GM21786 (cell line): ENCODE data around the gene HDAC9.
"Not testable (repeated sequence)": the region's sequence is repeated elsewhere in the genome, so short reads cannot be mapped to it uniquely, and the experiment has no call there.

Experiments
- ATAC-seq: cut with Tn5 transposase; IDR thresholded peaks from one replicate; pipeline ENCODE4 v1.9.1; 2021; ENCODE audit not compliant: unreplicated experiment

Gene HDAC9

DNA sequence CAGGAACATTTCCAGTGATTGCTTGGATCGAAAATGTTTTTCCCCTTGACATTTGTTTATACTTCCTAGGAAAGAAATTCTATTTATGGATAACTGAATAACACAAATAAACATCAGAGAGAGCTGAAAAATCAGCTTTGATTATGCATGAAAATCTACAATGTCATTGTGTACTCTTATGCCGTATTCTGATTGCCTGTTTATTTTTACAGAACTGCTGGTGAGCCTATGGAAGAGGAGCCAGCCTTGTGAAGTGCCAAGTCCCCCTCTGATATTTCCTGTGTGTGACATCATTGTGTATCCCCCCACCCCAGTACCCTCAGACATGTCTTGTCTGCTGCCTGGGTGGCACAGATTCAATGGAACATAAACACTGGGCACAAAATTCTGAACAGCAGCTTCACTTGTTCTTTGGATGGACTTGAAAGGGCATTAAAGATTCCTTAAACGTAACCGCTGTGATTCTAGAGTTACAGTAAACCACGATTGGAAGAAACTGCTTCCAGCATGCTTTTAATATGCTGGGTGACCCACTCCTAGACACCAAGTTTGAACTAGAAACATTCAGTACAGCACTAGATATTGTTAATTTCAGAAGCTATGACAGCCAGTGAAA lies 500.4 kb downstream of the HDAC9 start:
- no peak for ATAC-seq

DNA sequence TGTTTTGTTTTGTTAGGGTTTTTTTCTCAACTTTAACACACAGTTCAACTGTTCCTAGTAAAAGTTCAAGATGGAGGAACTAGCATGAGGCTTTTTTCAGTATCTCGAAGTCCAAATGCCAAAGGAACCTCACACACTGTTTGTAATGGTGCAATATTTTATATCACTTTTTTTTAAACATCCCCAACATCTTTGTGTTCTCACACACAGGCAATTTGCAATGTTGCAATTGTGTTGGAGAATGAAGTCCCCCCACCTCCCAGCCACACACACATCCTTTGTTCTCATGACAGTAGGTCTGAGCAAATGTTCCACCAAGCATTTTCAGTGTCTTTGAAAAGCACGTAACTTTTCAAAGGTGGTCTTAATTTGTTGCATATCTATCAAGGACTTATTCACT lies 501.0 kb downstream of the HDAC9 start:
- ATAC-seq, result no peak

DNA sequence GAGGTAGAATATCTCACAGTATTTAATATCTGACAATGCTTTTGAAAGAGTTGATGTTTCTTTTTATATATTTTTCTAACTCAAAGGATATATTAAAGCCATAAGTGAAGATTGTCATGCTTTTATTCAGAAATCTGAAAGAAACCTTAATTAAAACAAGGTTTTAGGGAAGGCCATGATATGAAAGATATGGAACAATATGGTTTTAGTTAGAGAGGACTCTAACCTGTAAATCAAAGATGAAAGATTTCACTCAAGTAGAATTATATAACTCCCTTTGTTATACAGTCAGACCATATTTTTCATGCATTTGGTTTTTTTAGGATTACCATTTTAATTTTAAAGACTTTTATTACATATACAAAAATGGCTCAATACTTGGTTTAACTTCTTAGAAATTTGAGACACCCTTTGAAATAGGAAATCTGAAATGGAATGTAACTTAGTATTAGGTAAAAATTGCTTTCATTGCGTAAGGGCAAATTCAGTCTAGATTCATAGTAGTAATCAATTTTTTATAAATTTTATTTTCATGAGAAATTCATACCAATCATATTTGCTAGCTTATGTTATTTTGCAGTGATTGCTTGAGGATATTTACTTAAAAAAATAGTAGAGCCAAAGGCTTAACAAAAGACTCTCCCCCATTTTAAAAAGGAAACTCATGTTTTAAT lies 502.1 kb downstream of the HDAC9 start:
- ATAC-seq, result no peak

DNA sequence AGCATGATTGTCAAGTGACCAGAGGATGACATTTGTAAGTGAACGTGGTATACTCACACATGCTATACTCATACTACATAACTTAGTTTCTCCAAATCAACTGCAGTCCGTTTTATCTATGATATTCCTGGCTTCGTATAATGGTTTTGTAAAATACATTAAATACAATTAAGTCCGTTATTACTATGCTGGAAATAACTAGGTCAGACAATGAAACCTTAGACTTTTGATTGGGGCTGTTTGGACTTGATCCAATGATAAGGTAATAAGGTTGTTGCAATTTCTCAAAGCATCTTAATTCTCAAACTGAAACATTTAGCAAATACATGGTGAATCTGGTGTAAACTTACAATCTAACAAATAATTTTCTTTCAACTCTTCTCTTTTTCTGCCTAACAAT lies 504.9 kb downstream of the HDAC9 start:
- no peak for ATAC-seq

DNA sequence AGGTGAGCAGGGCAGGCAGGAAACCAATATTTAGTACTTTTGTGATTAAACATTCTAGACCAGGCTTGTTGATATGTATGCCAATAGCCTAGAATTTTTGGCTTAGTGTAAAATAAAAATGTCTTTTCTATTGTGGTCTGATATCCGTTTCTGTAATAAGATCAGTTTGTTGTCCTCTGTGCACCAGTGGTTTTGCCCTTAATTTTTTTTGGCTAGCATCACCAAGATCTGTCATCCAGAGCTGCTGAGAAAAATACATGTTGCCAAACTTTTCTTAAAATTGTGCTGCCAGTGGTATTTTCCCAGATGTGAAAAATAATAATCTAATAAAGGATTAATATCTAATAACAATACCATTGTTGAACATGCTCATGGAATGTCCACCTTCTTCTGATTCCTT lies 506.3 kb downstream of the HDAC9 start:
- ATAC-seq, result no peak

DNA sequence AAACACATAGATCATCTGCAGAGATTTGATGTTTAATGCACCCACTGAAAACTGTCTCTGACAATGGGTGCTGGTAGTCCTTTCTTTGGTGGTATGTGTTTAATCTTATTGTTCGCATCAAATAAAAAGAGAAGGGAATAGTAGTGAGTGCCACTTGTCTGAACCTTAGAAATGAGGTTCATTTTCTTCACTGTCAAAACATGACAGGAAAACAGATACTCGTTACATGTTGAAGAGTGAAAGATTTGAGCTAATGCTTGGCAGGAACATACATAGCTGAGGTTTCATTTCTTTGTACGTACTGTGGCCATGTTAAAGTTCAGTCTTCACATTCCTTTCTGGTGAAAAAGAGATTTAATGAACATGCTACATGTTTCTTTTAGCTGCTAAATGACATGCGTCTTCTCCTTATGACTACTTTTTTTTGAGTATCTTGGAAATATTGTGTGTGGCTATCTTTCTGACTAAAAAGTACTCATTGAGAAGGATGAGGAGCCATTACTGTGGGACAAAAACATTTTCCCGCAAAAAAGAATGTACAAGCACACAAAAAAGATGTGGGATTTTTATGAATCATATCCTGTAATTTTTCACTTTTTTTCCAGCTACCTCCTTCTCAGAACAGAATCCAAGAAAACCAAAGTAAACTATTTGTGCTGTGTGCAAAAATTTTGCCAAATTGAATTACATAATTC lies 513.8 kb downstream of the HDAC9 start:
- no peak for ATAC-seq

DNA sequence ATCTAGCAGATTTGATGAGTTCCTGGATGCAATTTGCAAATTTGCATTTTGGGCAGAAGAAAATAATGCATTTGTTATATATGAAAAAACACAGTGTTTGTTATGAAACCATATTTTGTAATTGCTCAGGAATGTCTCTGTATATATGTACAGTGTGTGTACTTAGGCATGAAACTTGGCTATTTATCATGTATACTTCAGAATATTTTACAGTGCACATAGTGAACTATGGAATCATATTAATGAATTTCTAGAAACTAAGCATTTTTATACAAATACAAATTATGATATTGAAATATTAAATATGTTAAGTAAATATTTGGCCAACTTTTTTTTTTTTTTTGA lies 514.4 kb downstream of the HDAC9 start:
- no peak for ATAC-seq

DNA sequence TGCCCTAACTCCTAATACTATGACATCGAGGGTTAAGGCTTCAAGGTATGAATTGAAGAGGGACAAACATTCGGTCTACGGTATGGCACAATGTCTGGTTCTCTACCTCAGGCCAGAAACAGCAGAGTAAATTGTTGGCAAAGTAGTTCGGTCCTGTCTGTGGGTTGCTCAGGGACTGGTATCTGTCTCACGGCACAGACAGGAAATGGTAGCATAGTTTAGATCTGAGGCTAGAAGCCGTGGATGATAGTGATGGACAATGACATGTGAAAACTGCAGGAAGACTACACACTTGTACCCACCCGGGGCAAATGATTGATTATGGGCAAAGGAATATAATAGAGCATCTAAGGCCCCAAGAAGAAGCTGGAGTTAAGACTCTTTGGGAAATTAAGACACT lies 515.7 kb downstream of the HDAC9 start:
- no peak for ATAC-seq

DNA sequence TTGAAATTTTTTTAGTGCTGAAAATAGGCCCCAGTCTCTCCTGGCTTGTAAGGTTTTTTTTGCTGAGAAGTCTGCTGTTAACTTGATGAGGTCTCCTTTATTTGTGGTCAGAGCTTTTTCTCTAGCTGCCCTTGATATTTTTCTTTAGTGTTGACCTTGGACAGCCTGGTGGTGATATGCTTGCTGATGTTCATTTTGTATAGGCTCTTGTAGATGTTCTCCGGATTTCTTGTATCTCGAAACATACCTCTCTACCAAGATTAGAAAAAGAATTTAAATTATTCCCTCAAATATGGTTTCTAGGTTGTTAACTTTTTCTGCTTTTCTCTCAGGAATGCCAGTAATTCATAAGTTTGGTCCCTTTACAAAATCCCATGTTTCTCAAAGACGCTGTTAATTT lies 519.5 kb downstream of the HDAC9 start:
- no peak for ATAC-seq

DNA sequence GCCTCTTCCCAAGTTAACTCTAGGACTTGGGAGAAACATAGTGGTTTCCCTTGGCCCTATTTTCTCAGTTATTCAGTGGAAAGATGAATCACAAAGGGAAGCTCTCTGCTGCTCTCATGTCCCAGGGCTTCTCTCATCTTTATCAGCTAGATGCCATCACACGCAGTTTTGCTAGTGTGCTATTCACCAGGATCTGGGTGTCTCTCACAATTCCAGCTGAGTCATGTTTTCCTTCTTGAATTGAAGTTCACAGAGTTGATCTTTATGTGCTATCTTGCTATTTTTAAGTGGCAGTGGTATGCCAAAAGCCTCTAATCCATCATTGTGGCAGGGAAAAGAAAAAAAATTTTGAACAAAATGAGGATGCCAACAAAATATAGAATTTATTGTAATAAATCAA lies 520.6 kb downstream of the HDAC9 start:
- no peak for ATAC-seq

DNA sequence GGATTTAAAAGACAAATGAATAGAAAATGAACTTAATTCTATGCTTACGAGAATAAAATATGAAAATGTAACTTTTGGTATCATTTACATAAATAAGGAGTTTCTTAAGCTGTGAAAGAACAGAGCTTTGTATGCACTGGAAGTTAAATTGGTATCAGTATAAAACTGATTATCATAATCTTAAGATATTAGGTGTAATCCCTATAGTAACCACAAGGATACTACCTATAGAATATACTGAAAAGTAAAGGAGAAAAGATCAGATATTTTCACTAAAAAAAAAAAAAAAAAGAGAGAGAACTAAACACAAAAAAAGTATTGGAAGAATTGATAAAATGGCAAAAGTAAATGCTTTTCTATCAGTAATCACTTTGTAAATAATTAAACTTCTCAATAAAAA lies 521.8 kb downstream of the HDAC9 start:
- ATAC-seq, result no peak

DNA sequence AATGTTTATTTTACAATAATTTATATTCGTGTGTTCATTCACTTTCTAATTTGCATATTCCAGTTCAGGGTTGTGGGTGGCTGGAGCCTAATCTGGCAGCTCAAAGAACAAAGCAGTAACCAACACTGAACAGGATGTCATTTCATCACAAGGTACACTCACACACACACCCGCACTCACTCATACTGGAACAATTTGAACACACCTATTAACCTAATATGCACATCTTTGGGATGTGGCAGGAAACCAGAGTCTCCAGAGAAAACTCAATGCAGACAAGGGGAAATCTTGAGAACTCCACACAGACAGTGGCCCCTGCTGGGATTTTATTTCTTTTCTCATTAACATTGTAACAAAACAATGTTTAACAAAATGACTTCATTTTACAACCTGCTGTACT lies 524.5 kb downstream of the HDAC9 start:
- ATAC-seq, result no peak

DNA sequence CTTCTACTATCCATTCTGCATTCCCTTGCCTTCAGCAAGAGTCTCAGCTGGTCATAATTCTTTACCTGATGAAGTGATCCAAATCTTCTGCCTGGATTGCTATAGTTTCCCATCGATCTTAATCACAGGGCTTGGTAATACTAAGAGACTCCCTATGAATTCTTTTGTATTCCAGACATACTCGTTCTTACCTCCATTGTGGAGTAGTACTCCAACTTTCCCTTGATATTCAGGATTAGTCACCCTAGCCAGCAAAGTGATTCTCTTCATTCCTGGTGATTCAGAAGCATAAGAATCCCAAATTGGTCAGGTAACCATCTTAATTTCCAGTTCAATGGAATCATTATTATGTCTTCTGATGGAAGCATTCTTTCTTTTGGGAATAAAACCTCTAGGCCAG lies 525.2 kb downstream of the HDAC9 start:
- ATAC-seq, result no peak

DNA sequence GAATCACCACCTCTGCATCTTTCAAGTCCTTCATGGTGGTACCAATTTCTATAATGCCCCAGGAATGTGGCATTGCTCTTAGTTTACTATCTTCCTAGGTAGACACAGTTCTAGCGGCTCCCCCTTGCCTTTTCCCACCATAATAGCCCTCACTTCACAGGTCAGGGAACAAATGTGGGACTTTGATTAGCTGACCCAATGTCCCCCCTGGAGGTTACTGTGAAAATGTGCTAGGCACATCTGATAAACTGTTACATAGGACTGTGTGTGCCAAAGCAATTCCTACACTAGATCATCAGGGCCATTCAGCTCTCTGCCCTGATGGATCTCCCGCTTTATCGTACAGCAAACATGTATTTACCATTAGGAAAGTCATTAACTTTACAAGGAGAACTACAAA lies 527.9 kb downstream of the HDAC9 start:
- ATAC-seq, result no peak

DNA sequence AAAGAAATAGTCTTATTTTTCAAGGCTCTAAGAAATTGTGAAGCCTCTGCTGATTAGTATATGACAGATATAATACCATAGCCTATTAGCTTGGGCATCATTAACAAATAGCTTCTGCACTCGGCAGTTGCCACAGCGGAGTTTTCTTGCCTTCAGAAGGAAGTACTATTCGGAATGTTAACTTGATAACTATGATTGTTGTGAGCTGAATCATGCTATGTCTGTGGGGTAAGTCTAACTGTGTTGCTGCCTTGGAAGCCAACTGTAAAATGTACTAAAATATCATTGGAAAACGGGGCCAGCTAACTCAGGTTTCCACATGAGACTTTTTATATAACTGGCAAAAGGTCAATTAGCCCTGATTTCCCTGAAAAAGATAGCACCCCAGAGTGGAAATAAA lies 528.7 kb downstream of the HDAC9 start:
- ATAC-seq, result no peak

DNA sequence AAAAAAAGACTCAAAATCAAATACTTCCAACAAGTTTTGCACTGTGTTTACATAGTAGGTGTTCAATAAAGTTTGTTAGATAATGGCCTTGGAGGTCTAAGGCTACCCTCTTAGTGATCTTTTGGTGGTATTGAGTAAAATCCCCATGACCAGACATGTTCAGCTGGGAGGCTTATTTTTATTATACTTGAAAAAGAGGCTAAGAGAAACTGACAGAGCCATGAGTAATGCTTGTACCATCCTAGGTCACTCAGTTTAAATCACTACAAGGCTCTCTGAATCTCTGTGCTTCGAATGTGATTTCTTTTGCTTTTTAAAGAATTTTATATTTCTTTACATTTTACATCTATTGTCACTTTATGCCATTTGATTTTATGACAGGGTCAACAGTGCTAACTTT lies 531.3 kb downstream of the HDAC9 start:
- no peak for ATAC-seq

DNA sequence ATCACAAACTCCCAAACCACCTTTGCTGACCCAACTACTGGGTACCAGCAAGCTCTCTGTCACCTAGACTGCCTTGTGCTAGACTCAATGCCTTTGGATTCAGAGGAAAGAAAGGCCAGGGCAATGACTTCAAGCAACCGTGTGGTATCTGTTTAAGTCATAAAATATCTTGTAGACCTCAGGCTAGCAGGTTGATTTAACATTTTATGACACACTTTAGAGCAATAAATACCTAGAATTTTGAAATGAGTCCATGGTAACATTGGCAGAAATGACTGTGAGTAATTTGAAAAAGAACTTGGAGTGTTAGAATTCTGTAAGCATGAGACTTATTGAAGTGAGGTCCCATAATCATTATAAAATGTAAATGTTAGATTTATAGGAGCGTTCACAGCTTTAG lies 534.7 kb downstream of the HDAC9 start:
- ATAC-seq, result no peak

DNA sequence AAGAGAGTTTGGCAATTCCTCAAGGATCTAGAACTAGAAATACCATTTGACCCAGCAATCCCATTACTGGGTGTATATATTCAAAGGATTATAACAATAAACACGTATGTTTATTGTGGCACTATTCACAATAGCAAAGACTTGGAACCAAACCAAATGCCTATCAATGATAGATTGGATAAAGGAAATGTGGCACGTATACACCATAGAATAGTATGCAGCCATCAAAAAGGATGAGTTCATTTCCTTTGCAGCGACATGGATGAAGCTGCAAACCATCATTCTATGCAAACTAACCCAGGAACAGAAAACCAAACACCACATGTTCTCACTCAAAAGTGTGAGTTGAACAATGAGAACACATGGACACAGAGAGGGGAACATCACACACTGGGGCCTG lies 537.4 kb downstream of the HDAC9 start:
- not testable (repeated sequence) for ATAC-seq

DNA sequence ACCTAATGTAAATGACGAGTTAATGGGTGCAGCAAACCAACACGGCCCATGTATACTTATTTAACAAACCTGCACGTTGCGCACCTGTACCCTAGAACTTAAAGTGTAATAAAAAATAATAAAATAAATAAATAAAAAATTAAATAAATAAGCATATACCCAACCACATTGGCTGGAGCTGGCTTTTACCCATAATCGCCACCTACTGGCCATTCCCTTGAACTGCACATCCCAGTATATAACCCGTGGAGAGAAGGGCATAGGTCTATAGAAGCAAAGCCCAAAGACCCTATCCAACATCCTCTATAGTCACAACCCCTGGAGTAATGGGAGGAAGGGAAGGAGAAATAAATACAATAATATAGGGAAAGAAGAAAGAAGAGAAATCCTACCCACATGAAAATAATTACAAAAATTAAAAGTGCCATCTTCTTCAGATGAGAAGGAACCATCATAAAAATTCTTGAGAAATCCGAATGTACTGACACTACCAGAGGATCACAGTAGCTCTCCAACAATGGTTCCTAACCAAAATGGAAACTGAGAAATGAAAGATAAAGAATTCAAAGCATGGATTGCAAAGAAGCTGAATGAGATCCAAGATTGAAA lies 556.3 kb downstream of the HDAC9 start:
- peak; percentile 94 for ATAC-seq
